HEK293 (cell line): Measurements from ENCODE around the gene FIG4.

ENCODE experiments used
- ZFP69B ChIP-seq: fragments of 450-650 bp; formaldehyde crosslinking; IDR thresholded peaks from 2 replicates; pipeline ENCODE4 v1.5.1; 2016; ENCODE audit warnings: missing biosample characterization, missing genetic modification characterization
- ZNF221 ChIP-seq: fragments of 450-650 bp; formaldehyde crosslinking; IDR thresholded peaks from 2 replicates; pipeline ENCODE4 v1.5.1; 2017; ENCODE audit warnings: missing biosample characterization, missing genetic modification characterization, borderline replicate concordance

DNA sequence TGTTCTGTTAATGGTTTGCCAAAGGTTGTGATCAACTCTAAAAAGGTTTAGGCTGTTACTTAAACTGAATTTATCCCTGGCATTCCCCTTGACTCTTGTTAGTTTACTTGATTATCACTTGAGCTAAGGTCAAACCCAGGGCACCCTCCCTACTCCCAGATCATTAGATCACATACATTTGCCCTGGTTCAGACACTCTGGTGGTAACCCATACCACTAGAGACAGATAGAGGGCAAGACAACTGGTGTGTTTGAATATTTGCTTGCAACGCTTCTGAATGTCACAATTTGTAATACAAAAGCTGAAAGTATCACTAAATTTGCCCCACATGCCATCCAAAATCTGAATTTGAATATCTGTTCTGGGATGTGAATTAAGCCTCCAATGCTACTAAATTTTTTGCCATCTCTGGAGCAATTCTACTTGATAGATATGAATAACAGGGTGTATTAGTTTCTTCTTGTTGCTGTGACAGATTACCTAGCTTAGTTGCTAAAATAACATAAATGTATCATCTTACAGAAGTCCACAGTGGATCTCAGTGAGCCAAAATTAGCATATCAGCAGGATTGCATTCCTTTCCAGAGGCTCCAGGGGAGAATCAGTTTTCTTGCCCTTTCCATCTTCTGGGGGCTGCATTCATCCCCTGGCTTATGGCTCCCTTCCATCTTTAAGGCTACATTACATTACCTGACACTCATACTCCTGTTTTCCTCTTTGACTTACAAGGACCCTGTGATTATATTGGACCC is 45.4 kb downstream of the FIG4 start:
- TF ChIP-seq ZFP69B (tag by site-specific recombination), result no peak
- no peak for TF ChIP-seq ZNF221
